Measurements from ENCODE around the gene TUT7.

DNA sequence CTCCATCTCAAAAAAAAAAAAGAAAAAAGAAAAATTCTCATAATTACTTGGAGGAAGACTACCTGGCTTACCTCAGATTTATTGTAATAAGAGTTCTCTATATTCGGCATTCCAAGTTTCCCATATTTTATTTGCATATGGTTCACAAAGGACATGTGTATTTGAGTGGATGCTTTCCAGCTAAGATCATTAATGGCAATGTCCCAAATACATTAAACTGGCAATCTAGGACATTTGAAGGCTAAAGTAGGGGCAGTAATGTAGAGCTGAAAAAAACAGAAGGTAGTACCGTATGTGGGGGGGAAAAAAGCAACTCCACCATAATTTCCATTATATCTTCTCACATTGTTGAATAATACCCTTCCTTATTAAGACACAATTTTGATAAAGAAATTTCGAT is 4.9 kb downstream of the TUT7 start:
- TF ChIP-seq CEBPB (IDR thresholded peaks at IDR 0.05) (no peak), EGR1 (IDR thresholded peaks at IDR 0.05) (no peak), TAF1 (IDR thresholded peaks at IDR 0.05; ENCODE audit: low read depth) (no peak), CREB1 (IDR thresholded peaks at IDR 0.05; ENCODE audit: low read depth) (no peak)
